Ishikawa (cell line): Measurements from ENCODE around the gene PLEKHG7.

Source experiments
- CEBPB ChIP-seq: IDR thresholded peaks from 2 replicates; pipeline ENCODE4 v1.6.1; 2012
- CREB1 ChIP-seq: IDR thresholded peaks from 2 replicates; pipeline ENCODE4 v1.6.1; 2012; ENCODE audit warnings: low read depth
- EGR1 ChIP-seq: IDR thresholded peaks from 2 replicates; pipeline ENCODE4 v1.6.1; 2012
- EP300 ChIP-seq: IDR thresholded peaks from 2 replicates; pipeline ENCODE4 v1.6.1; 2012; ENCODE audit warnings: borderline replicate concordance
- FOXM1 ChIP-seq: IDR thresholded peaks from 2 replicates; pipeline ENCODE4 v1.6.1; 2012; ENCODE audit warnings: low read depth, borderline replicate concordance
- MAX ChIP-seq: IDR thresholded peaks from 2 replicates; pipeline ENCODE4 v1.6.1; 2012
- NFIC ChIP-seq: IDR thresholded peaks from 2 replicates; pipeline ENCODE4 v1.6.1; 2012
- RAD21 ChIP-seq: IDR thresholded peaks from 2 replicates; pipeline ENCODE4 v1.6.1; 2012; ENCODE audit warnings: low read depth
- REST ChIP-seq: IDR thresholded peaks from 2 replicates; pipeline ENCODE4 v1.6.1; 2012; ENCODE audit warnings: low read depth, mild to moderate bottlenecking
- TCF12 ChIP-seq: IDR thresholded peaks from 2 replicates; pipeline ENCODE4 v1.6.1; 2012; ENCODE audit warnings: low read depth

DNA sequence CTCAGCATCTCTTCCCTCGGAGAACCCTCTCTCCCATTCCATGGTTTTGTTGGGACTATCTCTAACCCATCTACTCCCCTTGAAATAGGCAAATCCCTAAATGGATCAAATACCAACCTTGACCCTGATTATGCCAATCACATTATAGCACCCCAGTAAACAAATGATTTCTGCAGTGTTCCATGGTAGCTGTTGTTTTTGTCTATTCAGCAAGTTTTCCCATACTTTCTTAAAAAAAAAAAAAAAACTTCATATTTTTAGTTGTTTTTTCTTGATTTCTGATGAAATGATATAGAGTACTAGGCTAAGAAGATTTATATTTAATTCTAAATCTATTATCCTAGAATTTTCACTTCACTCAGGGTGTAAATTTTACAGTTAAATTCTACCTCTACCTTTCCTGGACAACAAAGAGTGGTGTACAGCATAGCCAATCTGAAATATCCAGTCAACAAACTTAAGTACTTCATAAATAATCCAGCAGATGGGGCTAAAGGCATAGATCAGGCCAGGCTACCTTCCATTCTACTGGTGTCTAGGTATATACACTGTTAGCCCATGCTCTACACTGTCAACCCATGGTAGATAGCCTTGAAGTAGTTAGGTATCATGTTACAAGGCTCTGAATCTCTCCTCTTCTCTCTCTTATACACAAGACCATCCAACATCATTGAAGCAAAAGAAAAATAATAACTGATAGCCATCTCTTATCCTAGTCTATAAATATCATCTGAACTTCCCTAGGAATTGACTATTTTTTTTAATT lies 82.2 kb downstream of the PLEKHG7 start:
- no peak for TF ChIP-seq REST
- no peak for TF ChIP-seq EGR1
- TF ChIP-seq FOXM1 = no peak
- TF ChIP-seq NFIC = no peak
- no peak for TF ChIP-seq EP300
- TF ChIP-seq CREB1 = no peak
- peak; percentile 75 for TF ChIP-seq RAD21
- no peak for TF ChIP-seq MAX
- TF ChIP-seq CEBPB = no peak
- TF ChIP-seq TCF12 = no peak
